Measurements from ENCODE around the gene CYB5A.

GRCh38 chr18:74303306-74303705 is 11.5 kb upstream of the CYB5A start:
- TF ChIP-seq CTCF (IDR thresholded peaks at IDR 0.05) (no peak), POLR2A (IDR thresholded peaks at IDR 0.05) (no peak), EP300 (IDR thresholded peaks at IDR 0.05) (no peak)
